GM19099 (cell line): ENCODE measurements around the gene USP7.

Experiments used
- POLR2A ChIP-seq: IDR thresholded peaks from 3 replicates; pipeline ENCODE4 v1.6.1; 2011; ENCODE audit warnings: low read depth; ENCODE audit not compliant: insufficient read length; ENCODE audit errors: extremely low read depth

Gene USP7

DNA sequence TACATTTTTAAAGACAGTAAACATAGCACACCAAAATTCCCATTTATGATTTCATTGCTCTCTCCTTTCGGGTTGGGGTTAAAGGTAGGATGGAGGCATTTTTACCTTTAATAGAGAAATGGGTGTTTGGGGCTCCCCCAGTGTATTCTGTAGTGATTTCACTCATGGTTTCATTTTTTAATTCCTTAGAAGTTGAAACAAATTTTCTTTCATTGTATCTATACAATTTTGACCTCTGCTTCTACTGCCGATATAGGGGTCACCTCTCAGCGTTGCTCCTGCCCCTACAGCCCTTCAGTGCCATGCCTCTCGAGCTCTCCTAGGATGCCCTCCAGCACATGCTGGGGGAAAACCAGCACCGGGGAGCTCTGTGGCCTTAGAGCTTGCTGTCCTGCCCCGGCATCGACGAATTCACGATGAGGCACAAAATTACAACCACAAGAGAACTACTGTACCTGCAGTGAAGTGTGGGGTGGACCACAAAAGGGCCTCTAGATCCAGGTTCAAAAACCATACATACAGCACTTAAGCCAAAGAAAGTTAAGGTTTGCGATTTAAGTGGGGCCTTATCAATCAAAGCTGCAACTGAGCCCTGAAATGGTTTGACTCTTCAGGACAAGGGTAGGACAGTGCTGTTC lies 42.2 kb downstream of the USP7 start:
- TF ChIP-seq POLR2A, result no peak

DNA sequence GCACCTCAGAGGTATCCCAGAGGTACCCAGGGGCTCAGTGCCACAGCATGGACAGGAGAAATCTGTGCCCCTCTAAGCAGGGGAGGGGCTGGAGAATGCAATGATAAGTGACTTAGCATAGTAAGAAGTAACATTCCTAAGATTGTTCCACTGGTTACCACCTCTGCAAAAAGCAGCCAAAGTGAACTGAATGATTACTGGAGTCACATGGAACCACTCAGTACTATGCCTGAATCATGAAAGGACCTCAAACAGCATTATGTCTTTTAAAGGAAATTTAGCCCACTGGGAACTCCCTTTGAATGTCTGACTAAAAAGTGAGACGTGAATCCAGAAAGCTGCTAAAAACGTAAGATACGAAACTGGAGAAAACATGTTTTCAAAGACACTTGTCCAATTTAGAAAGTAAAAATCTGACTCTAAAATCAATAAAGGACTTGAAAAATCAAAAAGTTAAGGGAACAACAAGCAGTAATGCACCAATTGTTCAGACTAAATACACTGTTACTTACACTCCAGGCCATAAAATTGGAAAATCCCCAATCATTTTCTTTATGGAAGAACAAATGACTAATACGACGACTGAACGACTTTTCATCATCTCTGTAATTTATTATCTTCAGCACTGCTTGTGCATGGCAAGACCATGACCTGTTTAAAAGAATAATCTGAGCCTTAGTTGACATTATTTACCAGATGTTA lies 42.9 kb downstream of the USP7 start:
- no peak for TF ChIP-seq POLR2A

DNA sequence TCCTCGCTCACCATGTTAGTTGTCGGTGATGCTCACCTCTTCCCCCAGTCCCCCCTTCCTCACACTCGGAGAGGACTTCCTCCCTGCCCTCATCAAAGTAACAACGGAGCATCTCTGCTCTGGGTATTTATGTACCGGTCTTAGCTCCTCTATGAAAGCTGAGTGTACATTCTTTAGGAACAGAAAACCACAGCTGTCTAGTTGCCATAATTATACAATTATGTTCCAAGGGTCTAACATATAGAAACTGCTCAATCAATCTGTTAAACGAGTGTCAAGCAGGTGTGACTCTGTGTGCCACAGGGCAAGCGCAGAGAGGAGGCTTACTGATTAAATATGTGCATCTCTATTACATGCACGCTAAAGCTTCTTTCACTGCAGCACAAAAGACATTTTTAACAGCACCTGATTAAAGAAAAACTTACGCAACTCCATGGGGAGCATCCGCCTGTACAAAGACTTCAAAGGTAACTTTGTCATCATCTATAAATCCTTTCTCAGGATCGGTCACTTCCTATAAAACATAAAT lies 43.7 kb downstream of the USP7 start:
- TF ChIP-seq POLR2A, result no peak

DNA sequence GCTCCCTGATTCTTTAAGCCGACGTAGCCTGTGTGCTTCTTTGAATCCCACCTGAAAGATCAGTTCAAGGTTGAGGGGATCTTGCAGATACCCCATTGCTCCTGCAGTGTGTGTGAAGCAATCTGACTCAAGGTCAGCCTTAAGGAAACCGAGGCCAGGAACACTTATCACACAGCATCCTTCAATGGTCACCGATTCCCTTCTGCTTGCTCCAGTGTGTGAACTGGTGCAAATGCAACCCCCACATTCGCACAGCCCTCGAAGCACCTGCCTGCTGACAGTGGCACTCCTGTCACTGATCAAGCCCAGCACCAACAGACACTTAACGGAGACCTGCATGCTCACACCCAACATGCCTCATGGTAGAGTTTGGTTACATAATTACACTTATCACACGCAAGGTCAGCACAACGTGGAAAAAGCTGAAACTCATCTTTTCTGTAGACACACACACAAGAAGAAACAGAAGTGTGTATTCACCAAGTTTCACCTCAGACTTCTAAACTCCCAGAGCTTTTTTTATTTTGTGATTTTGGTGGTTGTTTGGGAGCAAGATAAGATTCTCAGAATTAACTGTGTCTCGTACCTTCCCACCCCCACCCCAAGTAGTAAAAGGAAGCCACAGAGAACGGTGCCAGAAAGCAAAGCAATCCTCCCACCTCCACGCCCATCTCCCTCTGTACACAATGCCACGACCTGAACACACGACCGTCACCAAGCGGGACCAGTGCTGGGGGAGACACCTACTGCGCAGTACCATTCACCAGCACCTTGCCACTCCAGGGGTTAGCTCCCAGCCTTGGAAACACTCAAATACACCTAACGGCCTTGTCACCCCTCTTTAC lies 44.4 kb downstream of the USP7 start:
- TF ChIP-seq POLR2A, result no peak

DNA sequence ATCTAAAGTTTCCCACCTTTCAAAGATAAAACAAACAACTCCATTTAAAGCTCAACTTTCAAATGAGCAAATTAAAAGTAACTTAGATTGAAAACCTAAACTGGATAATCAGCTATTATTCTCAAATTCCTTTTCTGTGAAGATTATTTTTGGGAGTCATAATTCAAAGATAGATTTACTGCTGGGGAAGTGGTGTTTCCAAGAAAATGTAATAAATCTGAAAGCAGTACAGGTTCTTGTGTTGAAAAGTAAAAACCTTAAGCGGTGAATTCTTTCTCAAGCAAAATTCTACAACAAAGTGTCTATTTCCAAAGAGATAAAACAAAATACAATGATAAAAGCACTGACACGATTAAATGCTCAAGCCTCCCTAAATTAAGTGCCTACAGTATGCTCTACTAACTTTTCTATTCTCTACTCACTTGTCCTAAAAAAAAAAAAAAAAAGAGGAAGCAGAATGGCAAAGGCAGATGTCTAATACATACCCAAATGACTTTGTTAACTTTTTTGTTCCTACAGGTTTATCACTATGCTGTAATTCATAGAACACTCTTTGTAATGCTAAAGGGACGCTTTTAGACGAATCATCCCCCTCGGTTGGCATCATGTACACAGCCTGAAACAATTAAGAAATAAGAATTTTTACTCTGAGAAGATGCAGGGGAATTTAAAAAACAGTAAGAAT lies 47.0 kb downstream of the USP7 start:
- no peak for TF ChIP-seq POLR2A

DNA sequence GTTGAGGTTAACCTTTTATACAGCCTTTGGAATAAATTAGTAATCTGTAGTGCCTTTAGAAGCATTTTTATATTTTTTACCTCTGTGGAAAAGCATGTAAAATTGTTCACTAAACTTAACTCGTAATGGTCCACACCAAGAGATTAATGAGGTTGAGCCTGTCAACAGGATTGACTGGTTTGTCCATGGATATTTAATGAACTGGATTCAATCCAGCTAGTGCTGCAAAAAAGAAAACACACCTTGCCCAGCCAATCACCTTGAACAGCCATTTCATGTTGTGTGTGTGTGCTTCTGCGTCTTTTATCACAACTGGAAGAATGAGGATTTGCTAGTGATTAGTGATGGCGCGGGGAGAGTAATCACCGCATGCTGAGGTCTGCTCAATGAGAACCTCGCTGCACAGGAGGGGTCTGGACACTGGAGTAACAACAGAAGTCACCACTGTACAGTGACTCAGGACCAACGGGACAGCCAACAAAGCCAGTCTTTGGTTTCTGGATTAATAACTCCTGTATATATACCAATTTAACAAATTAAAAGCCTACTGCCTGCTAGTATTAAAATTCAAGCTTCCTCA lies 47.9 kb downstream of the USP7 start:
- TF ChIP-seq POLR2A, result no peak

DNA sequence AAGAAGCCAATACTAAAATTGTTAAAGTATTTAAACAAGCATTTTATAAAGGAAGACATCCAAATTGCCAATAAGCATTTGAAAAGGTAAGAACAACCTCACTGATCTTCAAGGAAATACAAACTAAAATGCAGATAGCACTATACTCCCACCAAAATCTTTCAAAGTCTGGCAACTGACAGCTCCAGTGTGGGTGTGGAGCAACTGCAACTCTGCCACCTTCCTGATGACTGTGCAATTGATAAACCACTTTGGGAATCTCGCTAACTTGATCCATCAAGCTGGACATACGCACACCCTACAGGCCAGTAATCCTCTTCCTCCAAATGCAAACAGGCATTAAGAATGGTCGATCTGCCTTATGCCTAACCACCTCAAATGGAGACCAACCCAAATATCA lies 49.6 kb downstream of the USP7 start:
- no peak for TF ChIP-seq POLR2A

DNA sequence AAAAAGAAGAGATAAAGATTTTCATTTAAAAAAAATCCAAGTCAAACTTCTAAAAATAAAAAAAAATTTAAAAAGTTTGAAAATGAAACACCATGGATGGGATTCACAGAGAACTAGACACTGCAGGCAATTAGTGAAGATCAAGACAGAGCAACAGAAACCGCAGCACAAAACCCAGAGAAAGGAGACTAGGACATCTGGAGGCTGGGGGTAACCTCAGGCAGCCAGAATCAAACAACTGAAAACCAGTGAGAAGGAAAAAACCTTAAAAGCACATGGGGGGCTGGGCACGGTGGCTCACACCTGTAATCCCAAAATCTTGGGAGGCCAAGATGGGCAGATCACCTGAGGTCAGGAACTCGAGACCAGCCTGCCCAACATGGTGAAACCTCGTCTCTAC lies 50.9 kb downstream of the USP7 start:
- TF ChIP-seq POLR2A, result no peak

DNA sequence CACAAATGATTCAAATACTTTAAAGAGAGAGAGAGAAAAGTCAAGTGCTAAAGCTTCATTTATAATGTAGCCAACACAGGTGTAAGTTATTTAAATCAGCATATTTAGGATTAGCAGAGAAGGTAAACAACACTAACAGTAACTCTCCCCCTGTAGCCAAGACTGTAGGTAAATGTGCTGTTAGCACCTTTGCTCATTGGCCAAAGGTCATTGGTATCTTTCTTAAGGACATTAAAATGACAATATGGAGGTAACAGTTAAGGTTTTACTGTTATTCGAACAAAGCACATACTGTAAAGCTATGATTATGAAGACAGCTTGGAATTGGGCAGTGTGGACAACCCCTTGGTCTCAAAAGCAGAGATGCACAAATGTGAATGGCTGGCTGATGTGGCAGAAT lies 52.9 kb downstream of the USP7 start:
- no peak for TF ChIP-seq POLR2A

DNA sequence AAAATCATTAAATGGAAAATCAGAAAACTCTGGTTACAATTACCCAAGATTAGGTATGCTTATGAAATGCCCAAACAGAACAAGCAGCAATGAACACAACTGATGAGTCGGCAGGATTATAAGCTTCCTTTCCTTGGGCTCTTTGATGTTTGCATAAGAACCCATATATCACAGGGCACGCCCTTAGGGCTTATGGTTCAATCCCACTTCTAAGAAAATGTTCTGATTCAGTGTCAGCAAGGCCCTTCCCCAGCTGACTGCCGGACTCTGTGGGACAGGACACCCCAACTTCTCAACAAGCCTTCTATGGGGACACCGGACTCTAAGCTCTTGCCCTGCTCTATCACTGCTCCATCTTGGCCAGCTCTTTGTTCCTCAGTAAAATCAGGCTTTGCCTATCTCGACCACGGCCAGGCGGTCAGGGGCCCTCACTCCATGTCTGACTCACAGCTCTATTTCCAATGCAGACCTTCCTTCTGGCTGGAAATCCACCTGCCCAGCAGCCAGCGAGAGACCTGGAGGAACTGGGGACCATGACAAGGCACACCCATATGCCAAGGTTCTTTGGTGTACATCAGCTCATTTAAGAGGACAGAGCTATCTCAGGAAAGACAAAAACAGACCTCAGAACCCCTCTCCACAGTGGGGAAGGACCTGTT lies 54.8 kb downstream of the USP7 start:
- no peak for TF ChIP-seq POLR2A

DNA sequence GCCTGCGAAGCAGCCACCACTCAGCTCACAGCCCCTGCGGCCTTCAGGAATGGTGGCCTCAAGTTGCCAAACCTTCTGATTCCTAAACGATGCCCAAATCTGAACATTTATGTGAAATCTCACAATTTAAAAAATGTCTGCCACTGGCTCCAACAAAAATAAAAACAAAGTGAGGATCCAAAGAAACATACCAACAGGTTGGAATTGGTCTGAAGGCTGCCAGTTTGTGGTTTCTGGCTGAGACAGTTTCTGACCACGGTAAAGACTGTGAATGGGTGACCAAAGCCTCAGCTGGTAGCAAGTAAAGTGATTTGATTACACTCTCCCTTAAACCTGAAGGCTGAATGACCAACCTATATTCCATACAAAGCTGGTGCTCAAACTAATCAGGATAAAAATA lies 56.6 kb downstream of the USP7 start:
- TF ChIP-seq POLR2A, result no peak

DNA sequence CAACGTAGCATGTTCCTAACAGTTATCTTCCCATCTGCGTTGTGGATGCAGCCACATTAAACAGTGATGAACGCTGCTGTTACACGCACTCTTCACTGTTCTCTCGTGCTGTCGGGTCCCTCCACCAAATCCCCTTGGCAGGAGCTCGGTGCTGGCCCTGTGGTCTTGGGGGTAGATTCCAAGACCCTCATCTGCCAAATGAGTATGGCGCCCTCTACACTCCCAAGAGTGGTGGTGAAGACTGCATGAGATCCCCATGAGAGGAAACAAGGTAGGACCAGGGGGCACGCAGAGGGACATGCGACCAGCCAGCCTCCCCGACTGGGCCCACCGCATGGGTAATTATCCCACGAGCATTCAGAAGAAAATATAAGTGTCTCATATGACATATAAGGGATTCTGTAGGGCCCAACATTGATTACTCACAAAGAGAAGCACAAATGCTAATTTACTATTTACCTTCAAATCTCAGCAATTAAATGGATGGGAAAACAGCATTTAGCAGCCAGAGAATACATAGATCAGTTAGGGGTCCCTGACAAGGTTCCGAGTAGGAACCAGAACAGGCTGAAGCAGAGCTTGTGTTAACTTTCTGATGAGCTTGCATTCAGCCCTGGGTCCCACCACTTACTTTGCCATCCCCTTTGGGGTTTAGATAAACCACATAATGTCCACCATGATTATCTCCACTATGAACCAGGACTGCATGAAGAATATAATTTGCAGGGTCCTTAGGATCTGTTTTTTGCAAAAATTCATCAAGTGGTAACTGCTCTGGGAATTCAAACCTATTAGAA lies 57.7 kb downstream of the USP7 start:
- TF ChIP-seq POLR2A, result no peak

DNA sequence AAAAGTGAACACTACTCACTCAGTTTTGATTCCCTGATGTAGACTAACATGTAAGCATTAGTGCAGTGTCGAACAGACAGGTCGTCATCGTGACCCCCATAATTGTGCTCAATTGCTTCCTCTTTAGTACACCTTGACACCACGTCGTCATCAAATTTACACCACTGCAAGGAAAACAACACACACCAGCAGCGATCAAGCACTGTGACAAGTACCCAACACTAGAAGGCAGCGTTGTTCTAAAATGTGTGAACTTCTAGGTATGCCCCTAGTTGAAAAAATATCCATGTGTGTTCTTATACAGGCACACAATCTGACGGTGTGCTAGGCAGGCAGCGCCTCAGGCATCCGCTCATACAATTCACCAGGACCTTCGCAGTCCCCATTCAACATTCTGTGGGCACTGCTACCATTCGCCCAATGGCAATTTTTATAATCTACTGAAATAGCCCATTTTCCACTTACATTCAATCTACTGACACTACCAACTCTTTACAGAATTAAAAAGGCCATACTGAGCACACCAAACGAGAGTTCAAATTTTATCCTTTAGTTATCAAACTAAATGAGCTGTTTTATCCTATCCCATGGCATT lies 58.4 kb downstream of the USP7 start:
- TF ChIP-seq POLR2A, result no peak
